ENCODE measurements around the gene SLC25A4. TPM values are rescaled to one million over a fixed set of nuclear protein-coding genes. Genes with fewer than 3 reads are reported as not detected.

SLC25A4 gene
- total RNA-seq, 3 donors from 2014 or later (not counting 1 experiment from before 2014, with no cell fraction given) = 5.6 to 8.2 (median 7.5) TPM

GRCh38 chr4:185108185-185108584 lies 34.9 kb upstream of the SLC25A4 start:
- WGBS (ENCODE audit: insufficient coverage) = no CpG with 5 or more reads among the region's 2 CpGs
- Mint-ChIP-seq H3K36me3 (no peaks in the 10 kb centered on the region), H3K9me3 (no peaks in the 10 kb centered on the region), H3K4me3 (no peak overlapping the region), H3K27ac (no peak overlapping the region), H3K27me3 (ENCODE audit: low read depth in 2 of 2) (peaks cover 14% of the 10 kb centered on the region in 2 donors), H3K4me1 (no peaks in the 10 kb centered on the region)
- ATAC-seq (no peak), DNase-seq (no peak)
- Histone ChIP-seq H3K36me3 (ENCODE audit: control insufficient read depth, insufficient read depth, low read length) (no peaks in the 10 kb centered on the region), H3K9me3 (ENCODE audit: control insufficient read depth, insufficient read depth, low read length) (no peaks in the 10 kb centered on the region), H3K27ac (ENCODE audit: low read length) (no peak overlapping the region), H3K27me3 (ENCODE audit: control insufficient read depth, insufficient read depth, low read length) (peaks cover 3% of the 10 kb centered on the region), H3K4me1 (ENCODE audit: control insufficient read depth, insufficient read depth, low read length) (no peaks in the 10 kb centered on the region), H3K4me3 (ENCODE audit: low read length) (no peak overlapping the region)
- no peak for TF ChIP-seq CTCF (IDR thresholded peaks at IDR 0.05)
- intact Hi-C loops (cut with micrococcal nuclease) = no loop called here

- Mint-ChIP-seq H3K27ac (no peak overlapping the region), H3K27me3 (ENCODE audit: low read depth in 2 of 2) (peaks cover 12 to 15% of the 10 kb centered on the region in 2 donors), H3K4me3 (no peak overlapping the region), H3K36me3 (no peaks in the 10 kb centered on the region), H3K4me1 (no peaks in the 10 kb centered on the region), H3K9me3 (no peaks in the 10 kb centered on the region)
- H3K27me3 ChIP-seq (ENCODE audit: control insufficient read depth, insufficient read depth, low read length) = peaks cover 3% of the 10 kb centered on the region
- ATAC-seq (no peak), DNase-seq (no peak)
- intact Hi-C loops (cut with micrococcal nuclease) = no loop called here
- 89% methylated on average over 3 of the region's 4 CpGs for WGBS (ENCODE audit: insufficient coverage)
- H3K9me3 ChIP-seq (ENCODE audit: control insufficient read depth, insufficient read depth, low read length) = no peaks in the 10 kb centered on the region
- no peaks in the 10 kb centered on the region for H3K4me1 ChIP-seq (ENCODE audit: control insufficient read depth, insufficient read depth, low read length)
- TF ChIP-seq CTCF (IDR thresholded peaks at IDR 0.05) = no peak
- no peak overlapping the region for H3K27ac ChIP-seq (ENCODE audit: low read length)
- no peak overlapping the region for H3K4me3 ChIP-seq (ENCODE audit: low read length)
- H3K36me3 ChIP-seq (ENCODE audit: control insufficient read depth, insufficient read depth, low read length) = no peaks in the 10 kb centered on the region
Observed at GRCh38 chr4:185108669-185109068, 34.4 kb upstream of the SLC25A4 start.

- Histone ChIP-seq H3K27me3 (ENCODE audit: control insufficient read depth, insufficient read depth, low read length) (peaks cover 3% of the 10 kb centered on the region), H3K36me3 (ENCODE audit: control insufficient read depth, insufficient read depth, low read length) (no peaks in the 10 kb centered on the region), H3K9me3 (ENCODE audit: control insufficient read depth, insufficient read depth, low read length) (no peaks in the 10 kb centered on the region), H3K27ac (ENCODE audit: low read length) (no peak overlapping the region), H3K4me1 (ENCODE audit: control insufficient read depth, insufficient read depth, low read length) (no peaks in the 10 kb centered on the region), H3K4me3 (ENCODE audit: low read length) (no peak overlapping the region)
- peaks cover 14 to 20% of the 10 kb centered on the region in 2 donors for H3K27me3 Mint-ChIP-seq (ENCODE audit: low read depth in 2 of 2)
- DNase-seq (no peak), ATAC-seq (no peak)
- H3K9me3 Mint-ChIP-seq = no peaks in the 10 kb centered on the region
- no peaks in the 10 kb centered on the region for H3K36me3 Mint-ChIP-seq
- no peak for TF ChIP-seq CTCF (IDR thresholded peaks at IDR 0.05)
- no peak overlapping the region for H3K4me3 Mint-ChIP-seq
- intact Hi-C loops (cut with micrococcal nuclease) = no loop called here
- no peak overlapping the region for H3K27ac Mint-ChIP-seq
- H3K4me1 Mint-ChIP-seq = no peaks in the 10 kb centered on the region
Observed at GRCh38 chr4:185109736-185110135, 33.3 kb upstream of the SLC25A4 start.

- H3K27ac Mint-ChIP-seq = no peak overlapping the region
- DNase-seq (no peak), ATAC-seq (no peak)
- H3K9me3 Mint-ChIP-seq = no peaks in the 10 kb centered on the region
- no peaks in the 10 kb centered on the region for H3K36me3 Mint-ChIP-seq
- no peak overlapping the region for H3K27ac ChIP-seq (ENCODE audit: low read length)
- peaks cover 14 to 20% of the 10 kb centered on the region in 2 donors for H3K27me3 Mint-ChIP-seq (ENCODE audit: low read depth in 2 of 2)
- H3K27me3 ChIP-seq (ENCODE audit: control insufficient read depth, insufficient read depth, low read length) = peaks cover 3% of the 10 kb centered on the region
- no peaks in the 10 kb centered on the region for H3K4me1 ChIP-seq (ENCODE audit: control insufficient read depth, insufficient read depth, low read length)
- no peaks in the 10 kb centered on the region for H3K4me1 Mint-ChIP-seq
- H3K4me3 ChIP-seq (ENCODE audit: low read length) = no peak overlapping the region
- intact Hi-C loops (cut with micrococcal nuclease) = no loop called here
- H3K4me3 Mint-ChIP-seq = no peak overlapping the region
- no peaks in the 10 kb centered on the region for H3K9me3 ChIP-seq (ENCODE audit: control insufficient read depth, insufficient read depth, low read length)
- no peaks in the 10 kb centered on the region for H3K36me3 ChIP-seq (ENCODE audit: control insufficient read depth, insufficient read depth, low read length)
- 85% methylated on average over 7 of the region's 11 CpGs for WGBS (ENCODE audit: insufficient coverage)
- no peak for TF ChIP-seq CTCF (IDR thresholded peaks at IDR 0.05)
Observed at GRCh38 chr4:185110375-185110823, 32.7 kb upstream of the SLC25A4 start.

Data from natural killer cell (primary cell).